ENCODE measurements around the gene KRTAP5-8. TPM values are rescaled to one million over a fixed set of nuclear protein-coding genes. Genes with fewer than 3 reads are reported as not detected.
"Not testable (repeated sequence)": the region's sequence is repeated elsewhere in the genome, so short reads cannot be mapped to it uniquely, and the experiment has no call there.

The KRTAP5-8 gene
- polyA plus RNA-seq, 4 donors = 0.30 to 1.3 (median 0.61) TPM

DNA sequence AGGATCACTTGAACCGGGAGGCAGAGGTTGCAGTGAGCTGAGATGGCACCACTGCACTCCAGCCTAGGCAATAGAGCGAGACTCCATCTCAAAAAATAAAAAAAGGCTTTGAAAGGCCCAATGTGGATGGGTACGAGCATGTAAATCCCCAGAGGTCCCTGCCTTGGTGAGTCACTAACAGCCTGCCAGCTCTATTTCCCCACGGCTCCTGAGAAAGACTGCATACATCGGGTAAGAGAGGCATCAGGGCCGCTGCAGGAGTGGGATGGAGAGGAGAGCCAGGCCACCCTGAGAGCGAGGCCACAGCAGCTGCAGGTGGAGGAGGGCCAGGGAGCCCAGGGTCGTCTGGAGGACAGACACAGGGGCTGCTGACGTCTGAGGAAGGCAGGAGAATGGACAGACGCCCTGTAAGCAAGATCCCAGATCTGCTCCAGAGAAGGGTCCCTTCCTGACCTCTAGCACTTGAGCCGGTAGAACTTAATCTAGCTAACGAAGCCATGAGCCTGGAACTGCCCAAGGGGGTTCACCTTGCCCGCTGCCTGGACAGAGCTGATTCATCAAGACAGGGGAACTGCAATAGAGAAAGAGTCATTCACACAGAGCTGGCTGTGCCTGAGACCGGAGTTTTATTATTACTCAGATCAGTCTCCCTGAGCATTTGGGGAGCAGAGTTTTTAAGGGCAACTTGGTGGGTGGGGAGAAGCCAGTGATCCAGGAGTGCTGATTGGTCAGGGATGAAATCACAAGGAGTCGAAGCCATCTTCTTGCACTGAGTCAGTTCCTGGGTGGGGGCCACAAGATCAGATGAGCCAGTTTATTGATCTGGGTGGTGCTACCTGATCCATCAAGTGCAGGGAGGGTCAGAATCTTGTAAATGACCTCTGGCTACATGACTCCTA, 5.3 kb downstream of the KRTAP5-8 start:
- no peak for DNase-seq (ENCODE audit: low read depth in 4 of 4, low spot score in 2 of 4)

DNA sequence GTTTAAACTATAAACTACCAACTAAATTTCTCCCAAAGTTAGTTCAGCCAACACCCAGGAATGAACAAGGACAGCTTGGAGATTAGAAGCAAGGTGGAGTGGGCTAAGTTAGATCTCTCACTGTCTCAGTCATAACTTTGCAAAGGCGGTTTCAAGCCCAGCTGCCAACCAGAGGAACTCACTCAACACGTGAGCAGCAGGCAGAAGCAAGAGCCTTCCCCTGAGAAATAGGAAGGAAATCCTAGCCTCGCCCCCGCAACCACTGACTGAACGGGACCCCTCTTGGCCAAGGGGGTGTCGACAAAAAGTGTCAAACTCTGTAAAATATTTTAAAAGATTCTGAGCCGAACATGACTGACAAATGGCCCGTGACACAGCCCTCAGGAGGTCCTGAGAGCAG, 6.0 kb downstream of the KRTAP5-8 start:
- DNase-seq (ENCODE audit: low read depth in 4 of 4, low spot score in 2 of 4) = no peak

DNA sequence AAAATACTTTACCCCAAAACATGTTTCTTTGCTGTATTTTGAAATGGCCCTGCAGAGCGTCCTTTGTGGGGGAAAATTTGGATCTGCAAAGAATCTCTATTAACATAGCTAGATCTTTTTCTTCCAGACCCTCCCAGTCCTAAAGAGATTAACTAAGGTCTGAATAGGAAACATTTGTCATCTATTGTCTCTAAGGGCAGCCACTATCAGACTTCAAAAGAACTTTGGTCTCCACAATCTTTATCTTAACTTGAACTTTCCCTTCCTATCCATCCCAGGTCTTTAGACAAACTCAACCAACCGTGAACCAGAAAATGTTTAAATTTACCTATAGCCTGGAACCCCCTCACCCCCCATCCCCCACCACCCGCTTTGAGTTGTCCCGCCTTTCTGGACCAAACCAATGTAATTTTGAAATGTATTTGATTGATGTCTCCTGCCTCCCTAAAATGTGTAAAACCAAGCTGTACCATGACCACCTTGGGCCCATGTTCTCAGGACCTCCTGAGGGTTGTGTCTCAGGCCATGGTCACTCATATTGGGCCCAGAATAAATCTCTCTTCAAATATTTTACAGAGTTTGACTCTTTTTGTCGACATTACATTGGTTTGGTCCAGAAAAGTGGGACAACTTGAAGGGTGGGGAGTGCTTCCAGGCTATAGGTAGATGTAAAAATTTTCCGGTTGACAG, 6.8 kb downstream of the KRTAP5-8 start:
- DNase-seq (ENCODE audit: low read depth in 4 of 4, low spot score in 2 of 4) = no peak

DNA sequence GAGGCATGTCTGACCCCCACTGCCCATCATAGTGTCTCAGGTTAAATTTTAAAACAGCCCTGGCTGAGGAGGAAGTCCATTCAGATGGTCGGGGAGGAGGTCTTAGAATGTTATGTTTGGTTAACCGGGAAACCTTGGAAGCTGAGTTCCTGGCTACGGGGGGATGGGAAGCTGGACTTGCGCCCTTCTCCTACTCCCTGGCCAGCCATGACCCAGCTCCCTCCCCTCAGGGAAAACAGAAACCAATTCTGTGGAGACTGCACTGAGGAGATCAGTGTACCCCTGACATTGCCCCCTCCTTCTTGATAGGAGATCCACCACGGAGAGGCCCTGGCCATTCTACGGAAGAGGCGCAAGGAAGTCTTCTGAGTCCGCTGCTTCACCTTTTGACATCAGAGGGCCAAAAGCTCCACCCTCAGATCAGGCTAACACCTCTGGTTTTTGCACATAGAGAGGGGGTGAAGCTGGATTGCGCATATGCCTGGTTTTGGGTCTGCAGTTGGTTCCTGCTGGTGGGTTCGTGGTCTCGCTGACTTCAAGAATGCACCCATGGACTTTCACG, 7.7 kb downstream of the KRTAP5-8 start:
- no peak for DNase-seq (ENCODE audit: low read depth in 4 of 4, low spot score in 2 of 4)

DNA sequence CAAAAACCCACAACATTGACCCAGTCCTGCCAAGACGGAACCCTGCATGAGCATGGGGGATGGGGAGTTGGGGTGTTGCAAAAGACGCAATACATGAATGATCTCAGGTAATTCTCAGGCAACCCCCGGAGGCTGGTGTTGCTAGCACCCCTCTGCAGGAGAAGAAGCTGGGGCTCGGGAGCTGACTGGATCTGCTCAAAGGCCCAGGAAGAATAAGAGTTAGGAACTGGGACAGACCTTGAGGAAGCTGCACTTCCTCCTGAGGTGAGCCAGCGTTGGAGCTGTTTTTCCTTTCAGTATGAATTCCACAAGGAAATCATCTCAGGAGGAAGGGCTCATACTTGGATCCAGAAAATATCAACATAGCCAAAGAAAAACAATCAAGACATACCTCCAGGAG, 10.3 kb downstream of the KRTAP5-8 start, which contains the start of gene KRTAP5-9:
Gene KRTAP5-9 (plus strand): TSS at position 301 of the 400 bp plus-strand sequence. CDS start 238 bp downstream, outside the sequence.
- no peak for DNase-seq (ENCODE audit: low read depth in 4 of 4, low spot score in 2 of 4)

DNA sequence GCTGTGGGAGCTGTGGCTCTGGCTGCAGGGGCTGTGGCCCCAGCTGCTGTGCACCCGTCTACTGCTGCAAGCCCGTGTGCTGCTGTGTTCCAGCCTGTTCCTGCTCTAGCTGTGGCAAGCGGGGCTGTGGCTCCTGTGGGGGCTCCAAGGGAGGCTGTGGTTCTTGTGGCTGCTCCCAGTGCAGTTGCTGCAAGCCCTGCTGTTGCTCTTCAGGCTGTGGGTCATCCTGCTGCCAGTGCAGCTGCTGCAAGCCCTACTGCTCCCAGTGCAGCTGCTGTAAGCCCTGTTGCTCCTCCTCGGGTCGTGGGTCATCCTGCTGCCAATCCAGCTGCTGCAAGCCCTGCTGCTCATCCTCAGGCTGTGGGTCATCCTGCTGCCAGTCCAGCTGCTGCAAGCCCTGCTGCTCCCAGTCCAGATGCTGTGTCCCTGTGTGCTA, 10.9 kb downstream of the KRTAP5-8 start:
- no peak for DNase-seq (ENCODE audit: low read depth in 4 of 4, low spot score in 2 of 4)

DNA sequence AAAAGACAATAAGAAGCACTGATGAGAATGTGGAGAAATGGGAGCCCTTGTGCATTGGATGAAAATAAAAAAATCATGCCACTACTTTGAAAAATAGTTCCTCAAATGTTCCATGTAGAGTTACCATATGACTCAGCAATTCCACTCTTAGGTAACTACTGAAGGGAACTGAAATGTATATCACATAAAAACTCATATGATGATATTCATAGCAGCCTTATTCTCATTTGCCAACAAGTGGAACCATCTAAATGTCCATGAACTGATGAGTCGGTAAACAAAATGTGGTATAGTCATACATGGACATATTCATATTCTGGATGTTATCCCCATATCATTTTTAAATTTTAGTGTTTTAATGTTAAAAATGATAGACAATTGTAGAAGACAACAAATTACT, 13.9 kb downstream of the KRTAP5-8 start:
- no peak for DNase-seq (ENCODE audit: low read depth in 4 of 4, low spot score in 2 of 4)

DNA sequence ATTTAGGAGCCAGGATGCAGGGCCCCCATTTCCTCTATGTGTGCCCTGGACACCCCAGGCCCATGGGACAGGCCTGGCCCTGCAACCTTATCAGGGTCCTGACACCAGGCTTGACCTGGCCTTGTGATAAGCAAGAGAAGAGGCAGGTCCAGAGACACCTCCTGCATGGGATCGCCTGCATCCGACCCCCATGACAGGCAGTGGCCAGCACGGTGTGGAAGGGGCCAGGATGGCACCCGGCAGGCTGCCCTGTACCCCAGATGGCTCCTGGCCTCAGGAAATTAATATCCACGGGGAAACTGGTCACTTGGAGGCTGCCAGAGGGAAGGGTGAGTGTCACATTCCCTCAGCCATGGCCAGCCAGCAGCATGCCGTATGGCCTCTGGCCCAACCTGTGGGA, 17.2 kb downstream of the KRTAP5-8 start:
- DNase-seq (ENCODE audit: low read depth in 4 of 4, low spot score in 2 of 4) = no peak

DNA sequence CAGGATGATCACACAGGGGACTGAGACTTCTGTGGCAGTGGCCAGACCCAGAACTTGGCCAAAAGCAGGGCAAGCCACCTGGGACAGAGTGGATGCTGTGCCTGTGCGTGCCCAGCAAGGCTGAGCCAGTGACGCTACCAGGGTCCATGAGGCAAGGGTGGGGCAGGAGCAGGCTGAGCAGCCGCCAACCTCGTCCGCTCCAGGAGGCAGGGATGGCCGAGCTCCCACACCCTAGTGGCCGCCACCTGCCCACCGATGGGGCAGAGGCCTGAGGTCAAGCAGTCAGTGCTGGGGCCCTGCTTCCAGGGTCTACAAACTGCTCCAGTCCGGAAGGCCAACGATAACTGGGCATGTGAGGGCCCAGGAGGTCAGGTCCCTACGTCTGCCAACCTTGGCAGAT, 17.7 kb downstream of the KRTAP5-8 start:
- no peak for DNase-seq (ENCODE audit: low read depth in 4 of 4, low spot score in 2 of 4)

DNA sequence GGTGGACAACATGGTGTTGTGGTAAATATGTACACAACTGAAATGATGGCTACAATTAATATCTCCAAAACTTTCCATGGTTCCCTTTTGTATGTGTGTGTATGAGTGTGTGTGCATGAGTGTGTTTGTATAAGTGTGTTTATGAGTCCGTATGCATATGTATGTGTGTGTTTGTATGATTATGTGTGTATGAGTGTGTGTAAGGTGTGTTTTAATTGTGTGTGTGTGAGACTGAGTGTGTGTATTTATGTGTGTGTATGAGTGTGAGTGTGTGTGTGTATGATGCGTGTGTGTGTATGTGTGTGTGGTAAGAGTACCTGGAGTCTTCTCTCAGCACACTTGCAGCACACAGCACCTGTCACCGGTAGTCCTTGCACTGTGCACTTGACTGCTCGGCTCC, 18.2 kb downstream of the KRTAP5-8 start:
- DNase-seq (ENCODE audit: low read depth in 4 of 4, low spot score in 2 of 4) = no peak

DNA sequence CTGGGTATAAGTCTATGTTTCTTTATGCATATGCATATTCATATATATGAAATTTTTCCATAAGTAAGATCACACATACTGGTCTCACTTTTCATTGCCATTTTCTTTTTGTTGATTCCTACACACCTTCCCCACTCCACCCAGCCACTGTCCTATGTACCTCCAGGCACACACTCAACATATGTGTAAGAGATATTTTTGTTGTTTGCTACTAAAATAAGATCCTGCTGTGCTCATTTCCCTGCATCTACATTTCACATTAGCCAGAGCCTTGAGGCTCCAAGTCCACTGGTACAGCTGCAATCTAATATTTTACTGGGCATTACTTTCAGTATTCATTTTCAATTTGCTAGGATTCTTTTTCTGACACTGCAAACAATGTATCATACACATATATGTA, 19.4 kb downstream of the KRTAP5-8 start:
- no peak for DNase-seq (ENCODE audit: low read depth in 4 of 4, low spot score in 2 of 4)

DNA sequence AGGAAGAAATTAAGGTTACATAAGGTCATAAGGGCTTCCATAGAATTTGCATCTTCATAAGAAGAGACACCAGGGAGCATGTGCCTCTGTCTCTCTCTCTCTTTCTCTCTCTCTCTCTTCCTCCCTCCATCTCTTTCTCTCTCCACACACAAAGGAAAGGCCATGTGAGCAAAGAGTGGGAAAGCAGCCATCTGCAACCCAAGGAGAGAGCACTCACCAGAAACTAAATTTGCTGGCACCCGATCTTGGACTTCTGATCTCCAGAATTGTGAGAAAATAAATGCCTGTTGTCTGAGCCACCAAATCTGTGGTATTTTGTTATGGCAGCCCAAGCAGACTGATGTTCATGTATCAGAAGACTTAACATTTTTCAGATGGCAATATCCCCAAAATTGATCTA, 21.2 kb downstream of the KRTAP5-8 start:
- no peak for DNase-seq (ENCODE audit: low read depth in 4 of 4, low spot score in 2 of 4)

DNA sequence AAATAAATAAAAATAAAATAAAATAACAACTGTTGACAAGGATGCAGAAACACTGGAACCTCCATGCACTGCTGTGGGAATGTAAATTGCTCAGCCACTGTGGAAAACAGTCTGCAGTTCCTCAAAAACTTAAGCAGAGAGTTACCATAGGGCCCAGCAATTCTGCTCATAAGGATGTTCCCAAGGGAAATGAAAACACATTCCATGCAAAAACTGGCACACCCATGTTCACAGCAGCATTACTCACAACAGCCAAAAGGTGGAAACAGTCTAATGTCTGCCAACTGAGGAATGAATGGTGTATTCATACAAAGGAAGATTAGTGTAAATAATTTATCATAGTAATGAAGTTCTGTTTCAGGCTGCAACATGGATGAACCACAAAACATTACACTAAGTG, 24.3 kb downstream of the KRTAP5-8 start:
- no peak for DNase-seq (ENCODE audit: low read depth in 4 of 4, low spot score in 2 of 4)

DNA sequence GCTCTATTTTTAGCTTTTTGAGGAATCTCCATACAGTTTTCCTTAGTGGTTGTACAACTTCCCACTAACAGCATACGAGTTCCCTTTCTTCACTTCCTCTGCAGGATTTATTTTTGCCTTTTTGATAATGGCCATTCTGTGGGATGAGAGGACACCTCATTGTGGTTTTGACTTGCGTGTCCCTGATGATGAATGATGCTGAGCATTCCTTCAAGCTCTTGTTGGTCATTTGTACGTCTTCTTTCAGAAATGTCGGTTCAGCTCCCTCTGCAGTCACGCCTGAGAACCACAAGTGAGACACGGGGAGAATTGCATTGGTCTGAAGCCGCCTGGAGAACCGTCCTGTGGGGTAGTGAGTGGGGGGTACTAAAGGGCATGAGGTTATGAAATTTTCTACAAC, 25.6 kb downstream of the KRTAP5-8 start:
- no peak for DNase-seq (ENCODE audit: low read depth in 4 of 4, low spot score in 2 of 4)

DNA sequence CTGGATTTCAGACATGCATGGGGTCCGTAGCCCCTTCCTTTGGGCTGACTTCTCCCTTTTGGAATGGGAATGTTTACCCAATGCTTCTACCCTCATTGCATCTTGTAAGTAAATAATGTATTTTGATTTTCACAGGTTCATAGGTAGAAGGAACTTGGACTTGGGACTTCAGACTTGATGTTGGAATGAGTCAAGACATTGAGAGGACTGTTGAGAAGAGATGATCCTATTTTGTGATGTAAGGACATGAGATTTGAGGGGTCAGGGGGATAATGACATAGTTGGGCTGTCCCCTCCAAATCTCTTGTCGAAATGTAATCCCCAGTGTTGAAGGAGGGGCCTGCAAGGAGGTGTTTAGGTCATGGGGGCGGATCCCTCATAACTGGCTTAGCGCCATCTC, 26.6 kb downstream of the KRTAP5-8 start:
- DNase-seq (ENCODE audit: low read depth in 4 of 4, low spot score in 2 of 4) = no peak

DNA sequence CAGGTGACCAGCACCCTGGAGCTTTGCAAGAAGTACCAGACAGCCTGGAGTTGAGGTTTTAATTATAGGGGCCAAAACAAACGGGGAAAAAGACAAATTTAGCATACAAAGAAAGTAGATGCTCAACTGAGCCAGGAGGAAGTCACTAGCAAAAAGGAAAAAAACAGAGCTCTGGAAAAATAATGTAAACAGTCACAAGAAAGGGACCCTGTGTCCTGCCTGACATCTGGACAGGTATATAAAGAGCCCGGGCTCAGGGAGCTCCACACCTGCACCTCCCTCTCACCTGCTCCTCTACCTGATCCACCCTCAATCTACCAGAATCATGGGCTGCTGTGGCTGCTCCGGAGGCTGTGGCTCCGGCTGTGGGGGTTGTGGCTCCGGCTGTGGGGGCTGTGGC, 27.4 kb downstream of the KRTAP5-8 start, which contains the start of gene KRTAP5-10:
Gene KRTAP5-10 (plus strand): TSS at position 301 of the 400 bp plus-strand sequence. CDS start 25 bp downstream, at position 326.
- no peak for DNase-seq (ENCODE audit: low read depth in 4 of 4, low spot score in 2 of 4)

DNA sequence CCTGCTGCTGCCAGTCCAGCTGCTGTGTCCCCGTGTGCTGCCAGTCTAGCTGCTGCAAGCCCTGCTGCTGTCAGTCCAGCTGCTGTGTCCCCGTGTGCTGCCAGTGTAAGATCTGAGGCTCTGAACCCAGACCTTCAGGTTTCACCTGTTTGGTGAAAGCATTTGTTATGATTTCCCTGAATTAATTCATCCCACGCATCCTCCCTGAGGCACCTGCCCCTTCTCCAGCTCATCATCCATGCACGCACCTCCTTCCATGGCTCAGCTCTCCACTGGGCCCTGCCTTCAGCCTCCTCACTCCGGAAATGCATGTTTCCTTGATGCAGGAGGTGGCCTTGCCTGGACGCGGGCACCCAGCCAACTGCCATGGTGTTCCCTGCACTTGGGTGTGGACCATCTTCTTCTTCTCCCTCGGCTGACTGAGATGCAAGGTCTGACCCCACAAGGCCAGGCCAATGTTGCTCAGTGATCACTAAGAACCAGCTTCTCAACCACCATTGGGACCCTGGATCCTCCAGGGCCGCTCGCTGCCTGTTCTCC, 28.3 kb downstream of the KRTAP5-8 start:
- DNase-seq (ENCODE audit: low read depth in 4 of 4, low spot score in 2 of 4) = no peak

DNA sequence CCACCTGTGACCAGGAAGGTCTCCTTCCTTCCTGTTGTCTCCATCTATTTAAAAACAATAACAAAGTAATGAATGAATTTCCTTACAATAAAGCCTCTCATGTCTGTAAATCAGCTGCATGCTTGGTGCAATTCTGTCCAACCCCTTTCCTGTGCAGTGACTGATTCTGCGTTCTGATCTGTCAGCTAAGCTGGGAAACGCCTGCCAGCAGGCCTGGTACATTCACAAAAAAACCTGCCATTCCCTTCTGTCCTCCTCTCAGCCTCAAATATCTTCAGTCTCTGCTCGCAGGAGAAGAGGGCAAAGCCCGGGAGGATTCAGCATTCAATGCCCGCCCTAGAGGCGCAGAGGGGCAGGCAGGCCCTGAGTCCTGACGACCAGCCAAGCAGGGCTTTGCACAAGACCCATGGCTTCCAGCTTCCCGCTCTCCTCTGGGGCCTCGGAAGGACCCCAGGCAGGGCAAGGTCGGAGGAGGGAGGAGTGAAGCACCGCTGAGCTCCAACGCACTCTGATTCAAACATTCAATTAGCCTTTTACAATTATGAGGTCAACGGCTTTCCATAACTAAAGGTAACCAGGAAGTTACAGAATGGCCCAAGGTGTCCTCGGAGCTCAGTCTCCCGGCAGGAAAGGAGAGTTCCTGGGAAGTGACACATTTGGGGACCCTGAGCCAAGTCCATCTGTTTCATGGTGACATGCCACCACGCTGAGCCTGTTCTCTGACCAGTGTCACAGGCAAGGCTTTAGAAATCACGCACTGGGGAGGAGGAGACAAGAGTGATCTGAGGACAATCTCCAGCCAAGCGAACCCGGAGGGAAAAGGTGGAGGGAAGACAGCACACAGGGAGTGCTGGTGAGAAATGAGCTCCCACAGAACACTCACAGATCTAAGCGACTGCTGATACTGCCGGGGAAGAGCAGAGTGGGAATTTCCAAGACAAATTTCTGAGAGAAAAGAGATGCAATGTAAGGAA, 29.1 kb downstream of the KRTAP5-8 start:
- not testable (repeated sequence) for DNase-seq (ENCODE audit: low read depth in 4 of 4, low spot score in 2 of 4)

DNA sequence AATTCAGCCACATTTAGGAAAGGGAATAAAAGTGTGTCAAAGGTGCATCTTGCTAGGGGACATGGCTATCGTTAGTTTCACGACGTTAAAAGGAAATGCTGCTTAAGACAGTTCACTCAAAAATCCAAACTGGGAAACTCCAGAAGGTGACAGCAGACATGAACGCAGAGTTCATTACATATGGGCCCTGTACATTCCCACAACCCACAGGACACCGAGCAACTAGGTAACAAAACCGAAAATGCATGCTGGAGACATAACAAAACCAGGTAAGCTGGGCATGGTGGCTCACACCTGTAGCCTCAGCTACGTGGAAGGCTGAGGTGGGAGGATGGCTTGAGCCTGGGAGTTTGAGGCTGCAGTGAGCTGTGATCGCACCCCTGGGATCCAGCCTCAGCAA, 29.8 kb downstream of the KRTAP5-8 start:
- DNase-seq (ENCODE audit: low read depth in 4 of 4, low spot score in 2 of 4) = not testable (repeated sequence)
